Fibroblast of lung (primary cell): ENCODE measurements around the gene NHLH1. TPM values are rescaled to one million over a fixed set of nuclear protein-coding genes. Genes with fewer than 3 reads are reported as not detected.

Experiments used
- DNase-seq, 2 donors: peaks; one replicate each; pipeline versions ENCODE4 v3.0.0 to v3.0.0-alpha.2; 2010; ENCODE audit warnings: low read depth in 2 of 2
- H2AFZ ChIP-seq: 2 replicates; pipeline ENCODE4 v1.5.1; 2012; ENCODE audit warnings: low read length, control low read depth, inconsistent platforms
- H3K27ac ChIP-seq: 2 replicates; pipeline ENCODE4 v1.5.1; 2011; ENCODE audit warnings: low read length, control low read depth; ENCODE audit not compliant: insufficient read depth
- H3K27me3 ChIP-seq: 2 replicates; pipeline ENCODE4 v1.5.1; 2011; ENCODE audit warnings: mild to moderate bottlenecking, low read length; ENCODE audit not compliant: control insufficient read depth, insufficient read depth
- H3K36me3 ChIP-seq: 2 replicates; pipeline ENCODE4 v1.5.1; 2011; ENCODE audit warnings: low read length; ENCODE audit not compliant: control insufficient read depth, insufficient read depth
- H3K4me1 ChIP-seq: 2 replicates; pipeline ENCODE4 v1.5.1; 2011; ENCODE audit warnings: low read length; ENCODE audit not compliant: control insufficient read depth, insufficient read depth; ENCODE audit errors: extremely low read depth
- H3K4me2 ChIP-seq: 2 replicates; pipeline ENCODE4 v1.5.1; 2011; ENCODE audit warnings: low read length, control low read depth; ENCODE audit not compliant: insufficient read depth; ENCODE audit errors: extremely low read depth
- H3K4me3 ChIP-seq, 4 experiments: fragments of 200-600 bp in 1 of 4; sonication (generic) in 1 of 4; replicated peaks in 1 of 4; 2 replicates each; pipeline ENCODE4 v1.5.1; 2011 to 2016; ENCODE audit warnings: low read length in 4 of 4, low read depth in 3 of 4, mild to moderate bottlenecking in 3 of 4, control low read depth in 2 of 4, inconsistent platforms in 1 of 4, mixed read lengths in 1 of 4; ENCODE audit not compliant: insufficient read depth in 1 of 4; ENCODE audit errors: control extremely low read depth in 1 of 4
- H3K79me2 ChIP-seq: 2 replicates; pipeline ENCODE4 v1.5.1; 2012; ENCODE audit warnings: mild to moderate bottlenecking, low read length, inconsistent platforms; ENCODE audit not compliant: control insufficient read depth, insufficient read depth
- H3K9ac ChIP-seq: 2 replicates; pipeline ENCODE4 v1.5.1; 2011; ENCODE audit warnings: mild to moderate bottlenecking, low read length, control low read depth; ENCODE audit not compliant: insufficient read depth
- H3K9me3 ChIP-seq: 2 replicates; pipeline ENCODE4 v1.5.1; 2012; ENCODE audit warnings: low read depth, low read length; ENCODE audit not compliant: control insufficient read depth, insufficient read depth
- H4K20me1 ChIP-seq: 2 replicates; pipeline ENCODE4 v1.5.1; 2011; ENCODE audit warnings: low read length; ENCODE audit not compliant: control insufficient read depth, insufficient read depth; ENCODE audit errors: extremely low read depth
- CTCF ChIP-seq, 2 donors: IDR thresholded peaks in 1 of 2; conservative IDR thresholded peaks in 1 of 2; 1 replicate in 1 of 2; 2 replicates in 1 of 2; pipeline ENCODE4 v1.5.1; 2011 to 2012; ENCODE audit warnings: low read length in 2 of 2, control low read depth in 1 of 2, inconsistent platforms in 1 of 2, low read depth in 1 of 2, mild to moderate bottlenecking in 1 of 2
- EZH2 ChIP-seq: IDR thresholded peaks from 2 replicates; pipeline ENCODE4 v1.5.1; 2012; ENCODE audit warnings: low read length, control low read depth, mild to moderate bottlenecking; ENCODE audit errors: missing control alignments
- polyA plus RNA-seq, 2 donors: library from polyadenylated mRNA; depleted of rRNA in 1 of 2; stranded (reverse) in 1 of 2; unstranded in 1 of 2; fragments of >200 nt; gene quantifications; 2 replicates each; pipeline ENCODE4 v1.2.1, GENCODE V29; 2011 to 2012; ENCODE audit warnings: missing spikeins in 1 of 2
- total RNA-seq: library from RNA; depleted of rRNA; stranded (reverse); fragments of >200 nt; gene quantifications from 2 replicates; pipeline ENCODE4 v1.2.1, GENCODE V29; 2014

NHLH1 gene
- total and polyA plus RNA-seq, 2 donors (not counting 1 experiment from before 2014, with no cell fraction given), result 0.05 TPM; not detected in 1

GRCh38 chr1:160363010-160363409, 3.9 kb upstream of the NHLH1 start:
- no peak overlapping the region for H2AFZ ChIP-seq
- peaks cover 8% of the 10 kb centered on the region for H3K36me3 ChIP-seq
- no peaks in the 10 kb centered on the region for H3K79me2 ChIP-seq
- no peak overlapping the region for H3K9ac ChIP-seq
- no peaks in the 10 kb centered on the region for H3K4me1 ChIP-seq
- H3K4me3 ChIP-seq, result no peak overlapping the region
- no peaks in the 10 kb centered on the region for H3K9me3 ChIP-seq
- H4K20me1 ChIP-seq, result no peaks in the 10 kb centered on the region
- no peak for TF ChIP-seq EZH2
- TF ChIP-seq CTCF (conservative IDR thresholded peaks at IDR 0.05 in 1 of 2, IDR thresholded peaks at IDR 0.05 in 1 of 2; ENCODE audit: low read depth in 1 of 2, low read length in 2 of 2), result no peak
- H3K27me3 ChIP-seq, result no peaks in the 10 kb centered on the region
- no peak for DNase-seq
- H3K4me2 ChIP-seq, result no peak overlapping the region
- no peak overlapping the region for H3K27ac ChIP-seq

- no peak overlapping the region for H3K4me3 ChIP-seq
- H3K4me2 ChIP-seq, result no peak overlapping the region
- H3K27ac ChIP-seq, result no peak overlapping the region
- H3K79me2 ChIP-seq, result no peaks in the 10 kb centered on the region
- H4K20me1 ChIP-seq, result no peaks in the 10 kb centered on the region
- no peak overlapping the region for H2AFZ ChIP-seq
- H3K9me3 ChIP-seq, result no peaks in the 10 kb centered on the region
- H3K36me3 ChIP-seq, result peaks cover 6% of the 10 kb centered on the region
- H3K4me1 ChIP-seq, result no peaks in the 10 kb centered on the region
- TF ChIP-seq EZH2 (no peak), CTCF (conservative IDR thresholded peaks at IDR 0.05 in 1 of 2, IDR thresholded peaks at IDR 0.05 in 1 of 2; ENCODE audit: low read depth in 1 of 2, low read length in 2 of 2) (no peak)
- DNase-seq, result no peak
- no peaks in the 10 kb centered on the region for H3K27me3 ChIP-seq
- no peak overlapping the region for H3K9ac ChIP-seq
These were observed 2.7 kb upstream of the NHLH1 start for GRCh38 chr1:160363951-160364735.

GRCh38 chr1:160365325-160365724, 1.5 kb upstream of the NHLH1 start:
- DNase-seq, result no peak
- Histone ChIP-seq H3K9me3 (no peaks in the 10 kb centered on the region), H3K36me3 (peaks cover 2% of the 10 kb centered on the region), H3K4me1 (no peaks in the 10 kb centered on the region), H3K79me2 (no peaks in the 10 kb centered on the region), H4K20me1 (no peaks in the 10 kb centered on the region), H3K4me3 (no peak overlapping the region), H3K9ac (no peak overlapping the region), H2AFZ (no peak overlapping the region), H3K27ac (no peak overlapping the region), H3K27me3 (no peaks in the 10 kb centered on the region), H3K4me2 (no peak overlapping the region)
- TF ChIP-seq CTCF (conservative IDR thresholded peaks at IDR 0.05 in 1 of 2, IDR thresholded peaks at IDR 0.05 in 1 of 2; ENCODE audit: low read depth in 1 of 2, low read length in 2 of 2) (no peak), EZH2 (no peak)
